Lower lobe of right lung (tissue), 2 donors: ENCODE results near the gene MTERF1. TPM values are rescaled to one million over a fixed set of nuclear protein-coding genes. Genes with fewer than 3 reads are reported as not detected.
"Not testable (repeated sequence)": the region's sequence is repeated elsewhere in the genome, so short reads cannot be mapped to it uniquely, and the experiment has no call there.

ENCODE experiments used
- ATAC-seq, 2 donors: fragments of 200-7000 bp; cut with Tn5 transposase; one replicate each; pipeline ENCODE4 v1.9.1; 2020 to 2022; ENCODE audit warnings: mild to moderate bottlenecking in 2 of 2, moderate library complexity in 2 of 2
- DNase-seq: peaks from one replicate; pipeline ENCODE4 v3.0.0-alpha.2; 2020
- H3K27ac ChIP-seq: fragments of 200-600 bp; one replicate; pipeline ENCODE4 v1.8.0; 2022
- H3K27me3 ChIP-seq: fragments of 200-600 bp; one replicate; pipeline ENCODE4 v1.8.0; 2022; ENCODE audit warnings: low read depth
- H3K36me3 ChIP-seq: fragments of 200-600 bp; one replicate; pipeline ENCODE4 v1.8.0; 2022; ENCODE audit warnings: mild to moderate bottlenecking
- H3K4me1 ChIP-seq: fragments of 200-600 bp; one replicate; pipeline ENCODE4 v1.8.0; 2022
- H3K4me3 ChIP-seq: fragments of 200-600 bp; one replicate; pipeline ENCODE4 v1.8.0; 2022; ENCODE audit warnings: mild to moderate bottlenecking
- H3K9me3 ChIP-seq: fragments of 200-600 bp; one replicate; pipeline ENCODE4 v1.8.0; 2022
- CTCF ChIP-seq: fragments of 200-600 bp; IDR thresholded peaks from one replicate; pipeline ENCODE4 v1.8.0; 2022; ENCODE audit warnings: antibody characterized with exemption, mild to moderate bottlenecking
- intact Hi-C: fragments of 100-400 bp; cut with DNase I; formaldehyde crosslinking; loops from one replicate; pipeline ENCODE4 v1.11.0; 2022
- total RNA-seq: library from RNA; stranded (reverse); fragmentation: NEBNext Ultra II Directional; extraction: Animal tissue kit (Norgen Biotek cat#: 25700); gene quantifications from one replicate; pipeline ENCODE4 v1.2.1, GENCODE V29; 2021
- donor health status: DM: no; HTN: yes; CAD: no; lungs with severe emphysema.

Gene MTERF1
- total RNA-seq, 1 donor from 2014 or later: 11.5 TPM

DNA sequence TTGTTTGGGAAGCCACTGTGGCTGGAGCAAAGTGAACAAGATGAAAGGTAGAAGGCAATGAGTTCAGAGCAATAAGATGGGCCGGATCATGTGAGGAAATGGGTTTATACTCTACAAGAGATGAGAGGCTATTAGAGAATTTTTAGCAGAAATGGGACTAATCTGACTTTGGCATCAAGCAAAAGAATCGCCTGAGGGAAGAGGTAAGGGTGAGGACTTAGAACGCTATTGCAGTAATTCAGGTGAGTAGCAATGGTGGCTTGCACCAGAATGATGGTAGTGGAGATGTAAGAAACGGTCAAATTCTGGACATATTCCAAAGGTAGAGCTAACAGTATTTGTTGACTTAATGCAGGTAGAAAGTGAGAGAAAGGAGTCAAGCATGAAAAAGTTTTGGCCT, 30.6 kb upstream of the MTERF1 start:
- Histone ChIP-seq H3K9me3 (no peaks in the 10 kb centered on the region), H3K36me3 (no peaks in the 10 kb centered on the region), H3K27me3 (no peaks in the 10 kb centered on the region), H3K27ac (no peak overlapping the region), H3K4me3 (no peak overlapping the region), H3K4me1 (no peaks in the 10 kb centered on the region)
- no peak for TF ChIP-seq CTCF
- intact Hi-C loops: no loop called here
- DNase-seq (no peak), ATAC-seq (no peak)

GRCh38 chr7:91910171-91910570, 29.7 kb upstream of the MTERF1 start:
- DNase-seq: no peak
- H3K9me3 ChIP-seq: no peaks in the 10 kb centered on the region
- H3K27ac ChIP-seq: no peak overlapping the region
- no peaks in the 10 kb centered on the region for H3K27me3 ChIP-seq
- H3K4me3 ChIP-seq: no peak overlapping the region
- H3K4me1 ChIP-seq: no peaks in the 10 kb centered on the region
- intact Hi-C loops: no loop called here
- no peak for TF ChIP-seq CTCF
- no peak for ATAC-seq
- no peaks in the 10 kb centered on the region for H3K36me3 ChIP-seq

DNA sequence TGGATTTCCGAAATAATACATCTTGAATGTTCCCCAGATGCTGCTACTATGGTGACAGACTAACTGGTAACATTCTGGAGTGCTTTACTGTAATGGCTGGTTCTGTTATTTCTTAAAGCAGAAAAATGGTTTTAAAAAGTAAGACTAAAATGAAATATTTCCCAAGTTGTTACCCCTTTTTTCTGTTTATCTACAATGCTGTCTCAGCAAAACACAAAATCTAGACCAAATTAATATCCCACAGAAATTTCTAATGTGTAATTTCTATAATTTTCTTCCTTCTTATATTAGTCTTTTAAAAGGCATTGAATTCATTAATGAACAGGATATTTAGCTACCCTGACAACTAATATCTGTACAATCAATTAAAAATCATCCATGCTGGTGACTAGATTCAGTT, 19.1 kb upstream of the MTERF1 start:
- no peak for DNase-seq
- no peak overlapping the region for H3K27ac ChIP-seq
- H3K27me3 ChIP-seq: no peaks in the 10 kb centered on the region
- no peaks in the 10 kb centered on the region for H3K36me3 ChIP-seq
- intact Hi-C loops: no loop called here
- TF ChIP-seq CTCF: no peak
- ATAC-seq: no peak
- no peaks in the 10 kb centered on the region for H3K9me3 ChIP-seq
- no peak overlapping the region for H3K4me3 ChIP-seq
- H3K4me1 ChIP-seq: no peaks in the 10 kb centered on the region

DNA sequence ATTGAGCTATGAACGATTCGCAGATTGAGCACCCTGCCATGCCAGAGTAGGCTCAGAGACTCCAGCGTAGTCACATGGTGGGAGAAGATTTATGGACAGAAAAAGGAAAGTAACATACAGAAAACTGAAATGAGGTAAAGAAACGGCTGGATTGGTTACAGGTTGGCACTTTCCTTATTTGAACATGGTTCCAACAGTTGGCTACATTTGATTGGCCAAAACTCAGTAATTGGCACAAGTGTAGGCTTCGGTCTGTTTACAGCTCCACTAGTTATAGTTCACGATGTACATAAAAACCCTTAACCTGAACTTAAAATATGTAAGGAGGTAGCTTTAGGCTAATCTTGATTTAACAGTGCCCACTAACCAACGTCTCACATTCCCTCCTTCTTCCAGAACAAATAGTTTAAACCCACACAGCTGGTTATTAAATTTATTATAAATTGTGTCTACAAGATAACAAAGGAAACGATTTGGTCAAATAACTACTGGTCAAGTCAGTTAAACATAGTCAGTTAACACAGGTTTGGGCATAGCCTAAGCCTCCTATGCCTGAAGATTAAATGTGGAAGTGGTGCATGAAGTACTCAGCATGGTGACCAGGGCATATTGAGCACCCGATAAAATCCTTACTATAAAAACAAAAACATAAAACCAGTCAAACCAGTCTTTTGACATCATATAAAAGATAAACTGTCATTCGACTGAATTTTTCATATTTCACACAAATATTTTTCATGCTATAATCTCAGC, 17.9 kb upstream of the MTERF1 start:
- intact Hi-C loops: no loop called here
- no peaks in the 10 kb centered on the region for H3K36me3 ChIP-seq
- no peaks in the 10 kb centered on the region for H3K27me3 ChIP-seq
- no peaks in the 10 kb centered on the region for H3K9me3 ChIP-seq
- no peak overlapping the region for H3K4me3 ChIP-seq
- H3K4me1 ChIP-seq: no peaks in the 10 kb centered on the region
- no peak for TF ChIP-seq CTCF
- no peak overlapping the region for H3K27ac ChIP-seq
- DNase-seq (no peak), ATAC-seq (no peak)

- intact Hi-C loops: no loop called here
- DNase-seq (no peak), ATAC-seq (no peak)
- no peak overlapping the region for H3K4me3 ChIP-seq
- H3K9me3 ChIP-seq: no peaks in the 10 kb centered on the region
- TF ChIP-seq CTCF: no peak
- no peaks in the 10 kb centered on the region for H3K27me3 ChIP-seq
- H3K4me1 ChIP-seq: no peaks in the 10 kb centered on the region
- H3K36me3 ChIP-seq: no peaks in the 10 kb centered on the region
- no peak overlapping the region for H3K27ac ChIP-seq
Observed at GRCh38 chr7:91894781-91895480, 14.4 kb upstream of the MTERF1 start.

GRCh38 chr7:91893699-91894098, 13.2 kb upstream of the MTERF1 start:
- H3K4me3 ChIP-seq, H3K27ac ChIP-seq, H3K27me3 ChIP-seq, H3K4me1 ChIP-seq, intact Hi-C loops, ATAC-seq, DNase-seq, H3K9me3 ChIP-seq, H3K36me3 ChIP-seq: not testable (repeated sequence)
